ENCODE data around the gene GPC6.

- TF ChIP-seq CTCF (IDR thresholded peaks at IDR 0.05) (no peak), EP300 (IDR thresholded peaks at IDR 0.05) (no peak), POLR2A (IDR thresholded peaks at IDR 0.05) (no peak), POLR2AphosphoS5 (IDR thresholded peaks at IDR 0.05) (no peak)
Observed at GRCh38 chr13:93325303-93326233, 99.0 kb downstream of the GPC6 start.
